HG03520 (cell line): ENCODE measurements around the gene FAM20B.

Experiments used
- ATAC-seq: cut with Tn5 transposase; IDR thresholded peaks from one replicate; pipeline ENCODE4 v1.9.1; 2021; ENCODE audit warnings: mild to moderate bottlenecking, moderate library complexity; ENCODE audit not compliant: unreplicated experiment

The FAM20B gene

DNA sequence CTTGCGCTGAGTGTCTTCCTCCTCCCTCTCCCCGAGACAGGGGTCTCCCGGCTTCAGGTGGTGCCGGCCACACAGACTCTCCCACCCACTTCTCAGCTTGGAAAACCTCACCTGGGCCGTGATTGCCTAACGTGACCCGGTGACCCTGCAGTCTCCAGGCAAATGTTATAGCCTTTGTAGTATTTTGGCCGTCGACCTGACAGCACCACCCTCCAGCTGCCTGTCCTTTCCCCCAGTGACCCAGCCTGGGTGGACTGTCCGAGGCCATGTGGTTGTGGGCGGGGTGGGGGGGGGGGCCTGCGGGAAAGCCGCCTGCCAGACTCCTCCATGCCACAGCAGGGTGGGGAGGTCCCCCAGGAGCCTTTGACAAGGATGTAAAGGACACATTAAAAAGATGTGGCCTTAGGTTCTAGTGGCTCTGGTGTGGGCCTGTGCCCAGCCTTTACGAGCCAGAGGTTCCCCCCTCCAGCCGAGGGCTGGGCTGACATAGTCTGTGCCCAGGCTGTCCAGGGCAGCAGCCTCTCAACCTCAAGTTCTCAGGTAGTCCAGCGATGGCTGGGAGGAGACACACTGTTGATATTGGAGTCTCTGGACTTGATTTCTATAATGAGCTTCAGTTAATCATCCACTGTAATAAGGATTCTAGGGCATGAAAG lies 64.3 kb downstream of the FAM20B start:
- ATAC-seq: no peak

DNA sequence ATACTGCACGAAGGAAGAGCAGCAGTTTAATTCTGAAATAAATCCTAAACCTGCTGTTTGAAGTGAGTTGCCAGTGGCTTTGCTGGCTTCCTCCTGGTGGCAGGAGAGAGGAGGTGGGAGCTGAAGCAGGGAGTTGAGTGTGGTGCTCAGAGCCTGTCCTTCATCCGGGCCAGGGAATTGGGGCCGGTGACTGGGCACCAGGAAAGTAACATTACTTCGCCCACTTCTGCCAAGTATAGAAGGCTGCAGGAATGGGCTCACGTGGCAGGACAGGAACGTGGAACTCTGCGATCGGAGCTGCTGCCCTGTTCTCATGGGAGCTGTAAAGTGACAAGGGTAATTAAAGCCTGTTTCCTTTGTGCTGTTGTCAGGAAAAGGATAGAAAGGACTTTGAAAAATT lies 64.8 kb downstream of the FAM20B start:
- no peak for ATAC-seq

DNA sequence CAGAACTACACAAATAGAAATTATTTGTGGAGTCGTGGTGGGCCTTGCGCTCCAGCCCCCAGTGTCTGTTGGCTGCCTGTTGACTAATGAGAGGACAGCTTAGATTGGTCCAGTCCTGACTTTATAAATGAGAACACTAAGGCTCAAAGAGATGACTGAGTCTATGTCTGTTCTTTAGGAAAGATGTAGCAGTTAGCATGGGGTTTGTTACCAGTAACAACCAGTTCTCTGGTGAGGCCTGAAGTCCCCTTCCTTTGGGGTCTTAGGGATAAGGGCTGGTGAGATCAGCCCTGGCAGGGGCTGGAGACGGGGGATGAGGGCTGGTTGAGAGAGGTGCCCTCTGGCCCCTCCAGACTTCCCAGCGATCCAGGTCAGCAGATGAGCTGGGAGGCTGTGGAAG lies 65.2 kb downstream of the FAM20B start:
- no peak for ATAC-seq

DNA sequence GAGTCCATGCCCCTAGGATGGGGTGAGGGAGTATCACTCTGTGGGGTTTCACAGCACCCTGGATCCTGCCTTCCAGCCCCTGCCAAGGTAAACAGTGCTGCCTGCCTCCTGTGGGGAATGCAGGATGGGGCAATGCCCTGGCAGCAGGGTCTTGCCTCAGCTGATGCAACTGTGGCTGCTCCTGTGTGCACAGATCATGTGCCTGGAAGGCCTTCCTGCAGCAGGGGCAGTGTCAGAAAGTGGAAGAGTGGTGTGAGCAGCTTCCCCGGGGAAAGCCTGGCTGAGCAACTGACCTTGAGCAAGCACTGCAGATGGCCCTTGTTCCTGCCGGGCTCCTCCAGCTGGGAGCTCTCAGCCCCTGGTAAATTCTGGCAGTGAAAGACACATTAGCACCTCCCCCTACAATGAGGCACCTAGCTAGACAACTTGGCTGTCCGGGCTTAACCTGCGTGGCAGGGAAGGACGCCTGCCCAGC lies 66.0 kb downstream of the FAM20B start:
- no peak for ATAC-seq

DNA sequence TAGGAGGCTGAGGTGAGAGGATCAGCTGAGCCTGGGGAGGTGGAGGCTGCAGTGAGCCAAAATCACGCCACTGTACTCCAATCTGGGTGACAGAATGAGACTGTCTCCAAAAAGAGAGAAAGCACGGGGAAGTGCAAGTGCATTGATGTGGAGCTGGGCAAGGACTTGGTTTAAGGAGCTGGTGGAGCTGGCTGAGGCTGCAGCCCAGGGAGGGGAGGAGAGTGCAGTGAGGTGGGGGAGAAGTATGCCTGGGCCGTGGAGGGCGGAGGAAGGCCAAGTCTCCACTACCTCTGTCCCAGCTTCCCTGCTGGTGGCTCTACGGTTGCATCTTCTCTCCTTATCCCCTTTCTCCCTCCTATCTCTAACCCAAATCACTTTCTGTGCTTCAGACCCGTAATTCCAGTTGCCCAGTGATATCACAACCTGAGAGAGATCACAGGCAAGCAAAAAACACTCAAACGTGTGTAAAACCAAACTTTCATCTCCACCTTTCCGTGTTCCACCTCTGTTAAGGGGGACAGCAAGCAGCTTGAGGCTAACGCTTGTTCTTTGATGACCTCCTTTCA lies 67.3 kb downstream of the FAM20B start:
- ATAC-seq: no peak

DNA sequence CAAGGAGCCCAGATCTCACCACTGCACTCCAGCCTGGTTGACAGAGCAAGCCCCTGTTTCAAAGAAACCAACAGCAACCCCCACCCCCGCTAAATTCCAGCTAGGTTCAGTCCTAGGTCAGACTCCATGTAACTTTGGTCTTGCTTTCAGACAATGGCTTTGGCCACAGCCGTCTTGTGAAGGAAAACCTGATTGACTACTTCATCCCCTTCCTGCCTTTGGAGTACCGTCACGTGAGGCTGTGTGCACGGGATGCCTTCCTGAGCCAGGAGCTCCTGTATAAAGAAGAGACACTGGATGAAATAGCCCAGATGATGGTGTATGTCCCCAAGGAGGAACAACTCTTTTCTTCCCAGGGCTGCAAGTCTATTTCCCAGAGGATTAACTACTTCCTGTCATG lies 69.1 kb downstream of the FAM20B start:
- no peak for ATAC-seq

DNA sequence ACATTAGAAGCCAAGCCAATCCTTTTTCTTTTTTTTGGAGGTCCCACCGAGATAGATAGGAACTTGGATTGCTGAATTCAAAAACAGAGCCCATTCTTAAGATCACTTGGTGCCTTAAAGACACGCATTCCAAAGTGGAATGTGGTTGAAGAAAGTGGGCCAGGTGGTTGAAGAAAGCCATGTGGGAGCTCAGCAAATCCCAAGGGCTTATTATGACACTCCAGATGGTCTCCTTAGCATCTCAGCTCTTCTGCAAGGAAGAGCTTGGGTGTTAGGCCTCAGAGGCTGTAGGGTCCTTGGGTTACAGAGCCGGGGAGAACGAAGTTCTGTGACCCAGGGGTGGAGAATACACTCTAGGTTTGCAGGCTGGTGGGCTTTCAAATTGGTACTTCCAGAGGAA lies 69.7 kb downstream of the FAM20B start:
- no peak for ATAC-seq

DNA sequence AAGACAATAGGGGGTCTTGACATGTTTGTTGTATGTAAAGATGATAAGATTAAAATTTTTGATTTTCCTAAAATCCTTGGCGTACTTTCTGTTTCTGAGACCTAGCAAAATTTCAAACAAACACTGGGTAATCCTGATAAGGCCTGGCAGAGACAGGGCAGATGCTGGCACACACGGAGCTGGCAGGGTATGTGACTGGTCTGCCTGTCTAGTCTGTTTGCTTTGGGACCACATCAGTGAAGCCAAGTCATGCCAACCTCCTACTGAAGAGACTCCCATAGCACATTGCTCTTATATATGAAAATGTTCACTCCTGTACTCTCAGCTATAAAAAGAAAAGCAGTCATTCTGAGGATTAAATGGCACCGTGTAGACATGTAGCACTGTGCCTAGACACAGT lies 70.2 kb downstream of the FAM20B start:
- no peak for ATAC-seq

DNA sequence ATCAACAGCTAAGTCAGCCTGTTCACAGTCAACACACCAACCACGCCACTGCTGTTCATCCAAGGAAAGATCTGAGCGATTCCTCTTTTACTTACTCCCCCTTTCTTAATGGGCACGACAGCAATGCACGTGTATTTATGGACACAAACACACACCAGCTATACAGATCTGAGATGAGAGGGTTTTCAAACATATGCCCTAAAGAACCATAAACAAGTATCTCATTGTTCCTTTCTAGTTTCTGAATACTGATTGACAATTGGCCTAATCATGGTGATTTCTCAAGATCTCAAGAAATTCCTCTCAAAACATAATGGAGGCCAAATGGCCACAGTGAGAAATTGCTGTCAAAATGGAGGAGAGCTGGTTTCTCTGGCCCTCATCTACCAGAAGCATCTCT lies 74.2 kb downstream of the FAM20B start:
- ATAC-seq: no peak

DNA sequence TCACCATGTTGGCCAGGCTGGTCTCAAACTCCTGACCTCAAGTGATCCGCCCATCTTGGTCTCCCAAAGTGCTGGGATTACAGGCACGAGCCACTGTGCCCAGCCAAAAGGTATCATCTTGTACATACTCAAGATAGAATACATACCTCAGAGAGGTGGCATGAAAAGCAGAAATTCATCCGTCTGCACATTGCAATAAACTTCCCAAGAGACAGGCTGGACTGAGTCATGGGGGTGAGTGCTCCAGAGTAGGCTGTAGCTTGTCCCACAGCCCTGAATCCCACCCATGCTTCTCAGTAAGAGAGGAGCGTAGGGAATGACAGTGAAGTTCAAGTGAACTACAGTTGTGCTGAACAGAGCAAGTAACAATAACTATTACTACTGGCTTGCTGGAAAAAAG lies 75.9 kb downstream of the FAM20B start:
- ATAC-seq: no peak

DNA sequence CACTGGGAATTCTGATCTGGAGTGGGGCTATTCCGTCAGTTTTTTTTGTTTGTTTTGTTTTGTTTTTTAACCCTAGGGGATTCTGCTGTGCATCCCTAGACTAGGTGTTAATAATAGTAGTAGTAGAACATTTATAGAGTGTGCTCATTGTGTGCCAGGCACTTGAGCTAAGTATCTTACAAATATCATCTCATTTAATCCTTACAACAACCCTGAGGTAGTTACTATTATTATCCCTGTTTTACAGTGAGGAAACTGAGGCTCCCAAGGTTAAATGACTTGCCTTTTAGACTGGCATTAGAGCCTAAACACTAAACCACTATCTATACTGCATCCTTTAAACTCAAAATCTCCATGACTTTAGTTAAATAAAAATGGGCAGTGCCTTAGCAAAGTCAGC lies 78.3 kb downstream of the FAM20B start:
- no peak for ATAC-seq

DNA sequence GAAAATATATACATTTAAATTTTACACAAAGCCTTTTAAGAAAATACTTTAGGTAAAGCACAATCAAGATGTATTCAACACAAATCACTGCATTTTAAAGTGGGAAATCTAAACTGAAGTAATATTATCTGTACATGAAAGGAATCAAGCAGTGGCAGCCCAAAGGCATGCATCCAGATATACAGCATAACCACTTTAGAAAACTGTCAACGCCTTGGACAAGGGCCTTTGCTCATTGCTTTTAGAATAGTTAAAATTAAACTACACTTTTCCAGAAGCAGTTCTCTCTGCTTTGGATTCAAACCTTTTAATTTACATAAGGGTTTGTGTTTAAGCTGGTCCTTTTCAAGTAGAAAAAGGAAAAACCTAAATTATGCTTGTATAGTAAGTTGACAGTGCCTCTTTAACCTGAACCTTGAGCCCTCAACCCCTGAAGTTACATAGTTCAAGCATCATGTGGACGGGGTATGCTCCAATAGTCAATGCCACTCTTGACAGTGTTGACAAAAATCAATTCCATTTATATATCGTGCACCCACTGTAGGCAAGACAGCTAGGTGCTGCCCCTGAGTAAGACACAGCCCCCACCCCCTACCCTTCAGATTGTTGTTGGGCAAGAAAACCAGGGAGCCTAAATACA lies 79.0 kb downstream of the FAM20B start:
- ATAC-seq: no peak

DNA sequence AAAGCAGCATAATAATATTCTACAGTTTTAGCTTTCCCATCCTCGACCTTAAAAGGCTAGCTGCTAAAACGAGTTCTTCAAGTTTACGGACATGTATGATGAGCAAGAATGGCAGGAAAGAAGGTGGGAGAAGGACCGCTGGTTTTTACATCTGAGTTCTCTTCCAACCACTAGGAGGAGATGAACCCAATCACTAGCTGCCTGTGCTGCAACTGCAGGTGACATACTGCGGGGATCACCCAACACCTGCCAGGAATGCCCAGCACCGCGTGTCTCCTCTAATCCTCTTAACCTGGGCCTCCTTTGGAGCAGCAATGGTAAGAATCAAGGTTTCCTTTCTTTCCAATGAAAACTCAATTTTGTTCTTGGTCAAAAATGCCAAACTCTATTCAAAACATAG lies 79.7 kb downstream of the FAM20B start:
- ATAC-seq: no peak

DNA sequence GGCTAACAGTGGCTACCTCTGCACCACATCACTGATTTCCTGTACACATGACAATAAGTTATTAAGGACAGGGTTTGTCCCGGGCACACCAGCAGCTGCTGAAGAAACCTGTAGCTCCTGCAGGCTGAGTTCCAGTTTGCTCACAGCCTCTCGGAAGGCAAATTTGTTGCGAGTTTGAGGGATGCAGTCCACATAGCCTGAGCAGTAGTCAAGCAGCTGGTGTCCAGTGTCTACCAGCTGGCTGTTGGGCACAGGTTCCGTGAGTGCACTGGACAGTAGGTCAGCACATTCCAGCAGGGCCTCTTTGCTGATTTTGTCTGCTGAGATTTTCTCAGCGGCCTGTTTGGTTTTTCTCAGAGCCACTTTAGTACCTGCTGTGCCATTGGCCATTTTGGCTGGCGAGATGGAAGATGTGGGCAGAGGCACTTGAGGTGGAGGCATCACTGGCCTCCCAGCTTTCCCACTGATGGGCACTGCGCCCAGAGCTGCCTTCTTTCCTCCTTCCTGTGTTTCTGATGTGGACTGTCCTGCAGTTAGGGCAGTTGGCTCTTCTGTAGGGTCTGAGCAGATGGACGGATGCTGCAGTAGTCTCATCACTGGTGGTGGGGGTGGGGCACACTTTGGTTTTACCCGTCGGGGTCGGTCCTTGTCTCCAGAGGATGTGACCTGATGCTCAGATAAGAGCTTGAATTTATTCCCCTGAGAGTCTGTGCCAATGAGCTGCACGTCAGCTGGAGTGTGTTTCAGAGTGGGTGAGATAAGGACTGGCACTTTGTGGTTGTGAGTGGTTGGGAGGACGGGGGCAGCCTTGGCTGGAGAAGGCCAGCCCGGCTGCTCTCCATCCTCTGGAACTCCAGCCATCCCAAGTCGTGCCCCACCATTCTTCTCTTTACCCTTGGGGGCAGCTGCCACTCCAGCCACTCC lies 82.3 kb downstream of the FAM20B start:
- no peak for ATAC-seq

DNA sequence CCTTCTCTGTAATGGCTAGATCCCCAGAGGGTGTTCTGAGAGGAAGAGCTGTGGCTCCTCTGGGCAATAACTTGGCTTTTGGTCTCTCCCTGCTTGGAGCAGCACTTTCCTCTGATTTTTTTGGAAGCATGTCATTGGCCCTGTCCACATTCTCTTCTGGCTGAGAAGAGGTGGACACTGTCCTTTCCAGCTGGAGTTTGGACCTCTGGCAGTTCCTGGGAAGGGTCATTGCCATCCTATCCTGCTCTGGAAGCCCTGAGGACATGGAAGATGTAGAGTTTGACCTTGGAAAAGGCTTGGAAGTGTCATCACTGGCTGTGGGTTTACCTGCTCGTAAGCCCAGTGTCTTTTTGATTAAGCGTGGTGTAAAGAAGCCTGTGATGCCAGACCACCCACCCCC lies 83.0 kb downstream of the FAM20B start:
- ATAC-seq: no peak

DNA sequence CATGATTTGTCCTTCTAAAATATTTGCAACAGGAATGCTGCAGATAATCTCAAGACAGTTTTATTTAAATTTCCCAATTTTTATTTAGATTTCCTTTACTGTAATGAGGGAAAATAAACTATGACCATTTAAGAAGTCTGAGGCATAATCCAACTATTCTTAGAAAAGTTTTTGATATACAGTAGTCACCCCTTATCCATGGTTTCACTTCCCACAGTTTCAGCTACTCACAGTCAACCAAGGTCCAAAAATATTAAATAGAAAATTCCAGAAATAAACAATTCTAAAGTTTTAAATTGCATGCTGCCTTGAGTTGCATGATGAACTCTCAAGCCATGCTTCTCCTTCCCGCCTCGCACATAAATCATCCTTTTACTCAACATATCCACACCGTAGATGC lies 89.5 kb downstream of the FAM20B start:
- ATAC-seq: no peak

DNA sequence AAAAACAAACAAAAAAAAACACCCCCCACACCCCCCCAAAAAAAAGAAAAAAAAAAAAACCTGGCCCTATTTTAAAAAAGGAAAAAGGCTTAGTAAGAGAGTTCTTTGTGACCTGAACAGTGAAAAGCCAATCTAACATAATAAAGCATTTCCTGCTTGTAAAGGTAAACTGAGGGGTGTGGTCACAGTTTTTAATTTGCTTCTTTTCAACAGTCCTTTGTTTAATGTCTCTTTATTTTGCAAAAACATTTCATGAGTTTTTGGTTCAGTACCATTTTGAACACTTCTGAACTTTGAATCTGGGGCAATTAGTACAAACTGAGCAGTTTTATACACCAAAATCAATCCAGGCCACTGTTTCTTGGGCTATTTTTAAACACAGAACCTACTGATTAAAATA lies 93.8 kb downstream of the FAM20B start:
- ATAC-seq: no peak

DNA sequence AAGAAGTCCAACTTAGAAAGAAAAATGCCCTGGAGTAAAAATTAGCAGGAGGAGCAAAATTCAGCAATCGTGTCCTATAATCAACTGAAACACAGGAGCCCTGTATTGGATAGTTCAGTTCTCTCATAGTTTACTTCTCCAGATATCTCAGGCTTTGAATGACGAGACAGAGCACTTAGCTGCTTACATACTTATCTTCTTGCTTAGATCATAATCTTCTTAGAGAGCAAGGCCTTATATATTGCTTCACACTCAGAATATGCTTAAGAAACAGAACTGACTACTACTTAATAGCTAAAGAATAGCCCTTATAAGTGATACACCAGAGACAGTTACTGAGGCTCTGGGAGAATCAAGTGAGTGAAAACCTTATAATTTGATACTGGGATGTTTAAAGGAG lies 95.0 kb downstream of the FAM20B start:
- no peak for ATAC-seq

DNA sequence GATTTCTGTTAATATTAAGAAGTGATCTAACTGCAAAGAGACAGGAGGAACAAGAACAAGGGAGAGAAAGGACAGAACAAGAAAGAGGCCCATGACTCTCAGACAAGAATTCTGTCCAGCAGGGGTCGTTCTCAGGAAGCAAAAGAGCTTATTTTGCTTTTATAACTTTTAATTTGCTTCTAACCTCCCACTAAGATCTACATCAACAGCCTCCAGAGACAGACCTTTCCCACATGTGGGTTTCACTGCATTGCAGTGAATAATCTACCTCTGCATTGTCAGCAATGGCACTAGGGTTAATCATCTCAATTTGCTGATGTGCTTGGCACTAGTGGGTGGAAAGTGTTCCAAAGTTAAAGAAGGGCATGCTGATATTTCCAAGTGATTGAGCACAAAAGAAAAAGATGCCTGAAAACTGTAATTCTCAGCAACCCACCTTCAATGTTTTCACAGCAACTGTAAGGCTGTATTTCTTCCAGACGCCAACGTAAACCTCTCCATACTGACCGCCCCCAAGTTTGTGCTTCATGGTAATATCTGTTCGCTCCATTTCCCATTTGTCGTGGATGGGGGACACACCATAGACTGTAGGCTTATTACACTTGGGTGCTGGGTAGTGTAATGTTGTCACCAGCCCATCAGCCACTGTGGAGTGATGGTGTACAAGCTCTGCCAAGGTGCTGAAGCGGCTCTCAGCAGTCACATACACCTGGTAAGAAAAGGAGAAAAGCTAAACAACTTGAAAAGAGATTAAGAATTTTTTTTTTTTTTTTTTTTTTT lies 95.7 kb downstream of the FAM20B start:
- ATAC-seq: no peak

DNA sequence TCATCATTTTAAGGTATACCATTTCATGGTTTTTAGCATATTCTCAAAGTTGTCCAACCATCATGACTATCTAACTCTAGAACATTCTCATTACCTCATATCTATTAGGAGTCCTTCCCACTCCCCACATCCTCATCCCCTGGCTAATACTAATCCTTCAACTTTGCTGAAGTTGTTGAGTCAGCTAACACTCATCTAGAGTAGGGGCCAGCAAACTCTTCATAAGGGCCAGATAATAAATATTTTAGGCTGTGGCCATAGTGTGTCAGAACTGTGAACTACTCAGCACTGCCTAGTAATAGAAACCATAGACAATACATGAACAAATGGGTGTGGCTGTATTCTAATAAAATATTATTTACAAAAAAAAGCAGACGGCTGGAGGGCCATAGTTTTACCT lies 99.2 kb downstream of the FAM20B start:
- no peak for ATAC-seq
